ENCODE data around the gene MLLT1.

The MLLT1 gene

GRCh38 chr19:6199240-6199994, 80.4 kb downstream of the MLLT1 start:
- H3K4me1 ChIP-seq (ENCODE audit: control insufficient read depth, insufficient read depth, low read length): no peaks in the 10 kb centered on the region
- peak overlapping the region; percentile 71 for H3K4me3 ChIP-seq (ENCODE audit: low read depth, low read length)
- no peaks in the 10 kb centered on the region for H3K36me3 ChIP-seq (ENCODE audit: control insufficient read depth, insufficient read depth, low read length)
- H3K27ac ChIP-seq (ENCODE audit: low read depth, low read length): no peak overlapping the region
- no peak overlapping the region for H3K9ac ChIP-seq (ENCODE audit: low read depth, low read length)
- H3K27me3 ChIP-seq (ENCODE audit: control insufficient read depth, insufficient read depth, low read length): peaks cover 4% of the 10 kb centered on the region
- peaks cover 20% of the 10 kb centered on the region for H3K9me3 ChIP-seq (ENCODE audit: control insufficient read depth, insufficient read depth, low read length)

GRCh38 chr19:6198896-6199239, 80.9 kb downstream of the MLLT1 start:
- Histone ChIP-seq H3K4me3 (ENCODE audit: low read depth, low read length) (peak overlapping the region; percentile 71), H3K36me3 (ENCODE audit: control insufficient read depth, insufficient read depth, low read length) (no peaks in the 10 kb centered on the region), H3K9me3 (ENCODE audit: control insufficient read depth, insufficient read depth, low read length) (peaks cover 22% of the 10 kb centered on the region), H3K4me1 (ENCODE audit: control insufficient read depth, insufficient read depth, low read length) (no peaks in the 10 kb centered on the region), H3K9ac (ENCODE audit: low read depth, low read length) (no peak overlapping the region), H3K27ac (ENCODE audit: low read depth, low read length) (no peak overlapping the region), H3K27me3 (ENCODE audit: control insufficient read depth, insufficient read depth, low read length) (peaks cover 4% of the 10 kb centered on the region)

GRCh38 chr19:6196361-6196760, 83.4 kb downstream of the MLLT1 start:
- H3K27ac ChIP-seq (ENCODE audit: low read depth, low read length): no peak overlapping the region
- no peaks in the 10 kb centered on the region for H3K36me3 ChIP-seq (ENCODE audit: control insufficient read depth, insufficient read depth, low read length)
- H3K9me3 ChIP-seq (ENCODE audit: control insufficient read depth, insufficient read depth, low read length): peaks cover 43% of the 10 kb centered on the region
- H3K4me1 ChIP-seq (ENCODE audit: control insufficient read depth, insufficient read depth, low read length): no peaks in the 10 kb centered on the region
- H3K4me3 ChIP-seq (ENCODE audit: low read depth, low read length): no peak overlapping the region
- peaks cover 4% of the 10 kb centered on the region for H3K27me3 ChIP-seq (ENCODE audit: control insufficient read depth, insufficient read depth, low read length)
- H3K9ac ChIP-seq (ENCODE audit: low read depth, low read length): no peak overlapping the region

GRCh38 chr19:6188811-6189210, 91.0 kb downstream of the MLLT1 start:
- Histone ChIP-seq H3K9me3 (ENCODE audit: control insufficient read depth, insufficient read depth, low read length) (peaks cover 78% of the 10 kb centered on the region), H3K27ac (ENCODE audit: low read depth, low read length) (no peak overlapping the region), H3K9ac (ENCODE audit: low read depth, low read length) (no peak overlapping the region), H3K4me1 (ENCODE audit: control insufficient read depth, insufficient read depth, low read length) (no peaks in the 10 kb centered on the region), H3K4me3 (ENCODE audit: low read depth, low read length) (no peak overlapping the region), H3K36me3 (ENCODE audit: control insufficient read depth, insufficient read depth, low read length) (no peaks in the 10 kb centered on the region), H3K27me3 (ENCODE audit: control insufficient read depth, insufficient read depth, low read length) (no peaks in the 10 kb centered on the region)

- no peaks in the 10 kb centered on the region for H3K36me3 ChIP-seq (ENCODE audit: control insufficient read depth, insufficient read depth, low read length)
- no peak overlapping the region for H3K27ac ChIP-seq (ENCODE audit: low read depth, low read length)
- H3K9ac ChIP-seq (ENCODE audit: low read depth, low read length): no peak overlapping the region
- peaks cover 80% of the 10 kb centered on the region for H3K9me3 ChIP-seq (ENCODE audit: control insufficient read depth, insufficient read depth, low read length)
- no peak overlapping the region for H3K4me3 ChIP-seq (ENCODE audit: low read depth, low read length)
- no peaks in the 10 kb centered on the region for H3K4me1 ChIP-seq (ENCODE audit: control insufficient read depth, insufficient read depth, low read length)
- no peaks in the 10 kb centered on the region for H3K27me3 ChIP-seq (ENCODE audit: control insufficient read depth, insufficient read depth, low read length)
Observed at GRCh38 chr19:6187374-6187773, 92.4 kb downstream of the MLLT1 start.

- H3K36me3 ChIP-seq (ENCODE audit: control insufficient read depth, insufficient read depth, low read length): no peaks in the 10 kb centered on the region
- H3K4me3 ChIP-seq (ENCODE audit: low read depth, low read length): no peak overlapping the region
- no peaks in the 10 kb centered on the region for H3K27me3 ChIP-seq (ENCODE audit: control insufficient read depth, insufficient read depth, low read length)
- H3K27ac ChIP-seq (ENCODE audit: low read depth, low read length): no peak overlapping the region
- H3K9me3 ChIP-seq (ENCODE audit: control insufficient read depth, insufficient read depth, low read length): peaks cover 69% of the 10 kb centered on the region
- no peaks in the 10 kb centered on the region for H3K4me1 ChIP-seq (ENCODE audit: control insufficient read depth, insufficient read depth, low read length)
- no peak overlapping the region for H3K9ac ChIP-seq (ENCODE audit: low read depth, low read length)
Observed at GRCh38 chr19:6185835-6186834, 93.6 kb downstream of the MLLT1 start.

- H3K36me3 ChIP-seq (ENCODE audit: control insufficient read depth, insufficient read depth, low read length): no peaks in the 10 kb centered on the region
- H3K27ac ChIP-seq (ENCODE audit: low read depth, low read length): no peak overlapping the region
- H3K27me3 ChIP-seq (ENCODE audit: control insufficient read depth, insufficient read depth, low read length): no peaks in the 10 kb centered on the region
- peaks cover 60% of the 10 kb centered on the region for H3K9me3 ChIP-seq (ENCODE audit: control insufficient read depth, insufficient read depth, low read length)
- H3K4me1 ChIP-seq (ENCODE audit: control insufficient read depth, insufficient read depth, low read length): no peaks in the 10 kb centered on the region
- H3K9ac ChIP-seq (ENCODE audit: low read depth, low read length): no peak overlapping the region
- no peak overlapping the region for H3K4me3 ChIP-seq (ENCODE audit: low read depth, low read length)
Observed at GRCh38 chr19:6185093-6185834, 94.5 kb downstream of the MLLT1 start.

- H3K4me3 ChIP-seq (ENCODE audit: low read depth, low read length): no peak overlapping the region
- H3K27ac ChIP-seq (ENCODE audit: low read depth, low read length): no peak overlapping the region
- H3K36me3 ChIP-seq (ENCODE audit: control insufficient read depth, insufficient read depth, low read length): no peaks in the 10 kb centered on the region
- H3K9ac ChIP-seq (ENCODE audit: low read depth, low read length): no peak overlapping the region
- H3K4me1 ChIP-seq (ENCODE audit: control insufficient read depth, insufficient read depth, low read length): no peaks in the 10 kb centered on the region
- H3K9me3 ChIP-seq (ENCODE audit: control insufficient read depth, insufficient read depth, low read length): peaks cover 36% of the 10 kb centered on the region
- no peaks in the 10 kb centered on the region for H3K27me3 ChIP-seq (ENCODE audit: control insufficient read depth, insufficient read depth, low read length)
Observed at GRCh38 chr19:6181119-6181518, 98.7 kb downstream of the MLLT1 start.

GRCh38 chr19:6173190-6173589, 106.6 kb downstream of the MLLT1 start:
- Histone ChIP-seq H3K9ac (ENCODE audit: low read depth, low read length) (no peak overlapping the region), H3K9me3 (ENCODE audit: control insufficient read depth, insufficient read depth, low read length) (peaks cover 39% of the 10 kb centered on the region), H3K4me3 (ENCODE audit: low read depth, low read length) (no peak overlapping the region), H3K27ac (ENCODE audit: low read depth, low read length) (no peak overlapping the region), H3K36me3 (ENCODE audit: control insufficient read depth, insufficient read depth, low read length) (no peaks in the 10 kb centered on the region), H3K4me1 (ENCODE audit: control insufficient read depth, insufficient read depth, low read length) (no peaks in the 10 kb centered on the region), H3K27me3 (ENCODE audit: control insufficient read depth, insufficient read depth, low read length) (no peaks in the 10 kb centered on the region)

GRCh38 chr19:6172074-6172863, 107.5 kb downstream of the MLLT1 start:
- H3K27ac ChIP-seq (ENCODE audit: low read depth, low read length): no peak overlapping the region
- H3K4me3 ChIP-seq (ENCODE audit: low read depth, low read length): no peak overlapping the region
- H3K9me3 ChIP-seq (ENCODE audit: control insufficient read depth, insufficient read depth, low read length): peaks cover 39% of the 10 kb centered on the region
- no peak overlapping the region for H3K9ac ChIP-seq (ENCODE audit: low read depth, low read length)
- no peaks in the 10 kb centered on the region for H3K36me3 ChIP-seq (ENCODE audit: control insufficient read depth, insufficient read depth, low read length)
- no peaks in the 10 kb centered on the region for H3K27me3 ChIP-seq (ENCODE audit: control insufficient read depth, insufficient read depth, low read length)
- H3K4me1 ChIP-seq (ENCODE audit: control insufficient read depth, insufficient read depth, low read length): no peaks in the 10 kb centered on the region
